Naive thymus-derived CD4-positive, alpha-beta T cell (primary cell): ENCODE measurements around the gene RD3L. TPM values are rescaled to one million over a fixed set of nuclear protein-coding genes. Genes with fewer than 3 reads are reported as not detected.

ENCODE experiments used
- ATAC-seq: fragments of 150-1000 bp; cut with Tn5 transposase; 2 replicates; pipeline ENCODE4 v1.10.0; 2021; ENCODE audit warnings: mild to moderate bottlenecking, moderate library complexity
- CTCF ChIA-PET: fragments of 350-600 bp; sonication (Branson Sonifier 250); formaldehyde crosslinking; loops from one replicate; lab custom pipeline; 2021; ENCODE audit warnings: antibody characterized with exemption; lab: Charles Lee
- POLR2A ChIA-PET: fragments of 350-600 bp; sonication (Branson Sonifier 250); formaldehyde crosslinking; loops from one replicate; lab custom pipeline; 2021; ENCODE audit warnings: antibody characterized with exemption, inconsistent platforms; lab: Charles Lee
- DNase-seq, 9 donors: peaks; one replicate each; pipeline versions ENCODE4 v3.0.0 to v3.0.0-alpha.2; 2020 to 2022; ENCODE audit warnings: mixed read lengths in 1 of 9
- H3K27ac ChIP-seq: one replicate; pipeline ENCODE4 v1.7.0; 2013; ENCODE audit warnings: mild to moderate bottlenecking, low read depth, low read length, moderate library complexity
- H3K27me3 ChIP-seq, 2 donors: one replicate each; pipeline ENCODE4 v1.7.0; 2013; ENCODE audit warnings: low read length in 2 of 2, mild to moderate bottlenecking in 2 of 2, moderate library complexity in 2 of 2; ENCODE audit not compliant: control insufficient read depth in 2 of 2, insufficient read depth in 2 of 2
- H3K36me3 ChIP-seq, 3 experiments: 1 replicate in 2 of 3; 2 replicates in 1 of 3; pipeline ENCODE4 v1.7.0; 2013; ENCODE audit warnings: low read length in 3 of 3, mild to moderate bottlenecking in 3 of 3, moderate library complexity in 1 of 3; ENCODE audit not compliant: insufficient read depth in 3 of 3, control insufficient read depth in 2 of 3
- H3K4me1 ChIP-seq, 2 donors: one replicate each; pipeline ENCODE4 v1.7.0; 2013; ENCODE audit warnings: low read length in 2 of 2, mild to moderate bottlenecking in 2 of 2, moderate library complexity in 1 of 2; ENCODE audit not compliant: control insufficient read depth in 2 of 2, insufficient read depth in 2 of 2
- H3K4me3 ChIP-seq: 2 replicates; pipeline ENCODE4 v1.7.0; 2013; ENCODE audit warnings: mild to moderate bottlenecking, low read length
- H3K9me3 ChIP-seq, 3 experiments: 1 replicate in 2 of 3; 2 replicates in 1 of 3; pipeline ENCODE4 v1.7.0; 2013; ENCODE audit warnings: low read length in 3 of 3; ENCODE audit not compliant: control insufficient read depth in 2 of 3
- H3K27ac Mint-ChIP-seq, 9 donors: one replicate each; pipeline ENCODE4 v1.8.0; 2020 to 2022; ENCODE audit warnings: mixed read lengths in 9 of 9, mild to moderate bottlenecking in 8 of 9, moderate library complexity in 5 of 9, inconsistent platforms in 2 of 9
- H3K27me3 Mint-ChIP-seq, 5 donors: one replicate each; pipeline ENCODE4 v1.8.0; 2021 to 2022; ENCODE audit warnings: mixed read lengths in 5 of 5, mild to moderate bottlenecking in 1 of 5
- H3K36me3 Mint-ChIP-seq, 5 donors: one replicate each; pipeline ENCODE4 v1.8.0; 2020 to 2022; ENCODE audit warnings: mixed read lengths in 5 of 5, mild to moderate bottlenecking in 3 of 5, inconsistent platforms in 1 of 5
- H3K4me1 Mint-ChIP-seq, 7 donors: one replicate each; pipeline ENCODE4 v1.8.0; 2020 to 2022; ENCODE audit warnings: mixed read lengths in 7 of 7, mild to moderate bottlenecking in 3 of 7, inconsistent platforms in 1 of 7
- H3K4me3 Mint-ChIP-seq, 10 donors: one replicate each; pipeline ENCODE4 v1.8.0; 2020 to 2022; ENCODE audit warnings: mild to moderate bottlenecking in 10 of 10, mixed read lengths in 10 of 10, moderate library complexity in 6 of 10, inconsistent platforms in 2 of 10
- H3K9me3 Mint-ChIP-seq, 11 donors: one replicate each; pipeline ENCODE4 v1.8.0; 2020 to 2022; ENCODE audit warnings: mixed read lengths in 11 of 11, mild to moderate bottlenecking in 4 of 11, inconsistent platforms in 1 of 11, moderate library complexity in 1 of 11
- intact Hi-C, 2 donors: fragments of 100-400 bp; cut with micrococcal nuclease; formaldehyde crosslinking; loops; one replicate each; pipeline ENCODE4 v1.15.1; 2023
- polyA plus RNA-seq, 2 donors: library from polyadenylated mRNA; unstranded; fragments of 300-500 nt; fragmentation: Illumina TruSeq; gene quantifications; one replicate each; pipeline ENCODE4 v1.2.3, GENCODE V29; 2021
- total RNA-seq, 6 experiments: library from RNA in 5 of 6; stranded (reverse) in 5 of 6; gene quantifications; 1 replicate in 5 of 6; 2 replicates in 1 of 6; pipeline ENCODE4 v1.2.3 and lab custom pipeline; 2021 to 2026

The RD3L gene
- total and polyA plus RNA-seq, 7 experiments from 2014 or later: not detected

DNA sequence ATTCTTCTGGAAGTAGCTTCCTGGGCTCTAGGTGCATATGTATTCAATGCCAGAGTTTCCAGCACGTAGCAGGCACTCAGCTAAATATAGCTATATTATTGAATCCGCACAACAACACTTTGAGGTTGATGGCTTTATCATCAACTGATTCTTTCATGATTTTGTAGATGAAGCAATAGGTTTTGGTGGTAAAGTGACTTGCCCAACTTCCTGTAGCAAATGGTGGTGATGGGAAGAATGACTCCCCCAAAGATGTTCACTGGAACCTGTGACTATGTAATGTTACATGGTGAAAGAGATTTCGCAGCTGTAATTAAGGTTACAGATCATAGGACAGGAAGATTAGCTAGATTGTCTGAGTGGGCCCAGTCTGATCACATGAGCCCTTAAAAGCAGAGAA is 10.9 kb downstream of the RD3L start:
- ATAC-seq (peak; percentile 71), DNase-seq (no peak)
- Histone ChIP-seq H3K9me3 (no peaks in the 10 kb centered on the region), H3K36me3 (no peaks in the 10 kb centered on the region), H3K4me1 (no peaks in the 10 kb centered on the region), H3K27me3 (no peaks in the 10 kb centered on the region), H3K27ac (no peak overlapping the region), H3K4me3 (no peak overlapping the region)
- Mint-ChIP-seq H3K9me3 (no peaks in the 10 kb centered on the region), H3K27me3 (peaks cover 0 to 7% (median 0%) of the 10 kb centered on the region in 5 donors), H3K27ac (no peak overlapping the region), H3K4me3 (no peak overlapping the region), H3K36me3 (no peaks in the 10 kb centered on the region), H3K4me1 (peaks cover 0 to 10% (median 0%) of the 10 kb centered on the region in 7 donors)
- CTCF ChIA-PET: interaction anchor here (0.6 to 1.5 kb wide), 3 partner anchors 10 to 14 kb away, joined by 3 to 5 read pairs (median 4); a partner anchor contains a TSS
- intact Hi-C loops: no loop called here
- POLR2A ChIA-PET: interaction anchor here (0.7 kb wide), 2 partner anchors 10 to 382 kb away, joined by 7 to 10 read pairs; no protein-coding TSS in a partner anchor

DNA sequence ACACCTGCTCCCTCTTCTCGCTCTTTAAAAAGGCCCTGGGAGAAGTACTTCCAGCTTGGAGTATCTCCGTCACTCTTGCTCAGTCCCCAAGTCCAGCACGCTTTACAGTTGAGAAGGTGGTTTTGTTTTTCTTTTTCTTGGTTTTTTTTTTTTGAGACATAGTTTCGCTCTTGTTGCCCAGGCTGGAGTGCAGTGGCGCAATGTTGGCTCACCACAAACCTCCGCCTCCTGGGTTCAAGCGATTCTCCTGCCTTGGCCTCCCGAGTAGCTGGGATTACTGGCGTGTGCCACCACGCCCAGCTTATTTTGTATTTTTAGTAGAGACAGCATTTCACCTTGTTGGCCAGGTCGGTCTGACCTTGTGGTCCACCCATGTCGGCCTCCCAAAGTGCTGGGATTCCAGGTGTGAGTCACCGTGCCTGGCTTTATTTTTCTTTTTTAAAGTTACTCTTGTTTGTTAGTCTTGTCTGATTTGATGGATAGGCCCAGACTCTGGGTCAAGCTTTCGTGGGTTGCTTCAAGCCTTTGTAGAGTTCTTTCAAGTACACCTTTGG is 12.2 kb downstream of the RD3L start:
- intact Hi-C loops: no loop called here
- no peak overlapping the region for H3K4me3 ChIP-seq
- ChIA-PET POLR2A (no interaction called here), CTCF (no interaction called here)
- Mint-ChIP-seq H3K4me1 (peaks cover 0 to 10% (median 0%) of the 10 kb centered on the region in 7 donors), H3K9me3 (no peaks in the 10 kb centered on the region), H3K36me3 (no peaks in the 10 kb centered on the region), H3K4me3 (no peak overlapping the region), H3K27ac (no peak overlapping the region), H3K27me3 (peaks cover 0 to 7% (median 0%) of the 10 kb centered on the region in 5 donors)
- H3K9me3 ChIP-seq: no peaks in the 10 kb centered on the region
- H3K4me1 ChIP-seq: no peaks in the 10 kb centered on the region
- no peaks in the 10 kb centered on the region for H3K27me3 ChIP-seq
- no peak overlapping the region for H3K27ac ChIP-seq
- no peaks in the 10 kb centered on the region for H3K36me3 ChIP-seq
- DNase-seq: no peak
- no peak for ATAC-seq

DNA sequence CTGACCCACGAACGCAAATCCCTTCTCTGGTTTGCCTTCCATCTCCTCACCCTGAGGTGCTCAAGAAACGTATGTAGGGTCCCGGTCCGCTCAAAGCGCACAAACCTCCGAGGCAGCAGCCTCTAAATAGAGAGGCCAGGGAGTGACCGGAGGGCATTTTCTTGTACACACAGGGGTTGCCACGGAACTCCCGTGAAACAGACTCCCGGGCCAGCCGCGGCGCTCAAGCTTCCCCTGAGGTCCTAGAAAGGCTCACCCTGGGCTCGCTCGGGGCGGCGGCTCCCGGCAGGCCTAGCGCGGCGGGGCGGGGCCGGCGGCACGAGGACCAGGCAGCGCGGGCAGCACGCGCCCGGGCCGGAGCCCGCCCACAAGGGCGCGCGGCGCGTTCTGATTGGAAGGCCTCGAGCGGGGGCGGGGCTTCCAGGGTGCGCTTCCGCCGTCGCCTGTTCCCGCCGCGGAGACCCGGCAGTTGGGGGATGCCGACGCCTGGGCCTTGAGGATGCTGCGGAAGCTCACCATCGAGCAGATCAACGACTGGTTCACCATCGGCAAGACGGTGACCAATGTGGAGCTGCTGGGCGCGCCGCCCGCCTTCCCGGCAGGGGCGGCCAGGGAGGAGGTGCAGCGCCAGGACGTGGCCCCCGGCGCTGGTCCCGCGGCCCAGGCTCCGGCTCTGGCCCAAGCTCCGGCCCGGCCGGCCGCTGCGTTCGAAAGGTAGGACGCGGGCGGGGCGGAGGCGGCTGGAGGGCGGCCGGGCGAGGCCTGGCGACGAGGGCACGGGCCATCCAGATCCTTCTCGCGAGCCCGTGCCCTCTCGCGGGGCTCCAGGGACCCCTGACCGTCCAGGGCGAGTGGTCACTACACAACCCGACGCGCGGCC is 14.1 kb downstream of the RD3L start, which contains the start of gene TDRD9:
Gene TDRD9, plus strand, starts transcription at position 446 of the 880 bp plus-strand sequence. Its CDS starts 54 bp downstream, at position 500.
- intact Hi-C loops: no loop called here
- peak within 1 kb of the TSS in 2 of 9 donors; percentile 5 to 65 for H3K27ac Mint-ChIP-seq
- POLR2A ChIA-PET: no interaction called here
- H3K4me3 Mint-ChIP-seq: no peak within 1 kb of the TSS
- Histone ChIP-seq H3K4me1 (no peaks in the 10 kb centered on the region), H3K9me3 (no peaks in the 10 kb centered on the region), H3K36me3 (no peaks in the 10 kb centered on the region), H3K4me3 (no peak within 1 kb of the TSS), H3K27ac (no peak within 1 kb of the TSS), H3K27me3 (no peaks in the 10 kb centered on the region)
- ATAC-seq (no peak), DNase-seq (no peak)
- no peaks in the 10 kb centered on the region for H3K9me3 Mint-ChIP-seq
- no peaks in the 10 kb centered on the region for H3K36me3 Mint-ChIP-seq
- H3K4me1 Mint-ChIP-seq: peaks cover 0 to 10% (median 0%) of the 10 kb centered on the region in 7 donors
- CTCF ChIA-PET: no interaction called here
- peaks cover 4 to 12% (median 8%) of the 10 kb centered on the region in 5 donors for H3K27me3 Mint-ChIP-seq

DNA sequence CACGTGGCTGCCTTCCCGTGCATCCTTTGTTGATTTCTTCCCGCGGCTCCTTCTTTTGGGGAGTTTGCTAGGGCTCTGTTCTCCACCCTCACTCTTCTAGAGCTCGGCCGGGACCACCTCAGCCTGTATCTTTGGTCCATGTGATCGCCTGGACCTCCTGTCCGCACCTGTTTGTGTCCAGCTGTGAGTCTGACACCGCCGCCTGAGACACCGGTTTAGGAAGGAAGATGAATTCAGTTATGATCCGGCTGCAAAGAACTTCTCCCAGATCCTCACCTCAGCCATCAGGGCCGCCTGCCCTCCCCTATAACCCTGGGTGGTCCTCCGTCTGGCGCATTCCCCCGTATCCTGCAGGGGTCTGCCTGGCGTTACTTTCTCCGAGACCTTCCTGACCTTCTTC is 14.8 kb downstream of the RD3L start:
- Histone ChIP-seq H3K27ac (no peak overlapping the region), H3K4me3 (no peak overlapping the region), H3K9me3 (no peaks in the 10 kb centered on the region), H3K4me1 (no peaks in the 10 kb centered on the region), H3K27me3 (no peaks in the 10 kb centered on the region), H3K36me3 (no peaks in the 10 kb centered on the region)
- DNase-seq (no peak), ATAC-seq (no peak)
- Mint-ChIP-seq H3K27ac (no peak overlapping the region), H3K4me1 (peaks cover 0 to 10% (median 0%) of the 10 kb centered on the region in 7 donors), H3K4me3 (no peak overlapping the region), H3K9me3 (no peaks in the 10 kb centered on the region), H3K36me3 (no peaks in the 10 kb centered on the region), H3K27me3 (peaks cover 4 to 16% (median 9%) of the 10 kb centered on the region in 5 donors)
- POLR2A ChIA-PET: no interaction called here
- intact Hi-C loops: no loop called here
- CTCF ChIA-PET: no interaction called here

DNA sequence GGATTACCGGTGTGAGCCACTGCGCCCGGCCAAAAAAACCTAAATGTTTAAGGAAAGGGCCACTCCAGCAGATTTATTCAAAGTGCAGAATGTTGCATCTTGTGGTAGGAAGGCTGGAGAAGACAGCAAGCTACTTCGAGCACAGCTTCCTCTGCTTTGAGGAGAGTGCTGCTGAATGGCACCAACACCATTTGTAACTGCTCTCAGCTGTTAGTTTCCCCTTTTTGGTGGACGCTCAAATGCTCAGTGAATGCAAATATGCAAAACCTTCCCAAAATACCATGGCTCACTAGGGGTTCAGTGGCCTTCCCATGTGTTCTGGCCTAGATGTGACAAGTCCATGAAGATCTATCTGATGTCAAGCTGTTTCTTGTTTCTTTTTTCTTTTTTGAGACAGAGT is 17.0 kb downstream of the RD3L start:
- Histone ChIP-seq H3K9me3 (no peaks in the 10 kb centered on the region), H3K4me3 (no peak overlapping the region), H3K27me3 (no peaks in the 10 kb centered on the region), H3K36me3 (peaks cover 0 to 6% (median 0%) of the 10 kb centered on the region in 3 experiments), H3K4me1 (peaks cover 5 to 7% of the 10 kb centered on the region in 2 donors), H3K27ac (no peak overlapping the region)
- peaks cover 0 to 15% (median 5%) of the 10 kb centered on the region in 7 donors for H3K4me1 Mint-ChIP-seq
- DNase-seq: no peak
- peaks cover 0 to 3% (median 0%) of the 10 kb centered on the region in 5 donors for H3K36me3 Mint-ChIP-seq
- ChIA-PET CTCF (interaction anchor here (1.0 kb wide), 1 partner anchor 45 kb away, joined by 4 read pairs; no protein-coding TSS in a partner anchor), POLR2A (no interaction called here)
- H3K4me3 Mint-ChIP-seq: no peak overlapping the region
- ATAC-seq: no peak
- no peak overlapping the region for H3K27ac Mint-ChIP-seq
- H3K27me3 Mint-ChIP-seq: peaks cover 4 to 16% (median 9%) of the 10 kb centered on the region in 5 donors
- no peaks in the 10 kb centered on the region for H3K9me3 Mint-ChIP-seq
- intact Hi-C loops: no loop called here

DNA sequence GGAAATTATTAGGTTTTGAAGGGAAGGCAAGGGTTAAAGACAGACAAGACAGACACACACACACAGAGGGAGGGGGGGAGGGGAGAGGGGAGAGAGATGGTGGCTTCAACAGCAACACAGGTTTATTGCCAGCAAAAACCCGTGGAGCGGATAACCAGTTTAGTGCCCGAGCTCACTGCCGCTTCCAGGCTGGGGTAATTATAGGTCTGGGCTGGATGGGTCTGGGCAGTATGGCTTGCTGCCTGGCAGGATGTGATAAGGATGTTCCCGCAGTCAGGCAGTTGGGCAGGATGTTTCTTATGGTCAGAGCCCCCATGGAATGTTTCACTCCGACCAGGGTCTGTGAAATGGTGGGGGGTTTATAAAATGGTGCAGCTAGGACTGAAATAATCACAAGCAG is 18.5 kb downstream of the RD3L start:
- DNase-seq (no peak), ATAC-seq (no peak)
- Mint-ChIP-seq H3K27me3 (peaks cover 4 to 16% (median 9%) of the 10 kb centered on the region in 5 donors), H3K27ac (no peak overlapping the region), H3K36me3 (peaks cover 0 to 3% (median 0%) of the 10 kb centered on the region in 5 donors), H3K4me3 (peak overlapping the region in 1 of 10 donors; percentile 38), H3K4me1 (peaks cover 0 to 17% (median 13%) of the 10 kb centered on the region in 7 donors), H3K9me3 (no peaks in the 10 kb centered on the region)
- ChIA-PET POLR2A (interaction anchor here (0.5 kb wide), 1 partner anchor 885 kb away, joined by 6 read pairs; no protein-coding TSS in a partner anchor), CTCF (no interaction called here)
- intact Hi-C loops: loop anchor here in 1 of 2 donors (5.0 kb wide), 3 partner anchors 362 to 1562 kb away; partner anchors contain the start of genes BAG5, CINP, COA8 and TECPR2
- H3K4me3 ChIP-seq: no peak overlapping the region
- peaks cover 9 to 14% of the 10 kb centered on the region in 2 donors for H3K4me1 ChIP-seq
- no peaks in the 10 kb centered on the region for H3K27me3 ChIP-seq
- H3K36me3 ChIP-seq: peaks cover 0 to 6% (median 0%) of the 10 kb centered on the region in 3 experiments
- H3K9me3 ChIP-seq: no peaks in the 10 kb centered on the region
- H3K27ac ChIP-seq: no peak overlapping the region
